ENCODE data around the gene M1AP. TPM values are rescaled to one million over a fixed set of nuclear protein-coding genes. Genes with fewer than 3 reads are reported as not detected.

M1AP gene
- total and polyA plus RNA-seq, 7 donors = 0.01 to 0.21 TPM; not detected in 5

- Histone ChIP-seq H3K4me1 (peaks cover 22% of the 10 kb centered on the region), H3K36me3 (ENCODE audit: insufficient read depth in 1 of 2, low read depth in 1 of 2) (peaks cover 0 to 3% of the 10 kb centered on the region in 2 donors), H3K9me3 (no peaks in the 10 kb centered on the region), H3K27ac (no peak overlapping the region), H3K27me3 (ENCODE audit: insufficient read depth in 3 of 3, low read length in 2 of 3) (peaks cover 0 to 78% (median 37%) of the 10 kb centered on the region in 3 donors), H3K4me3 (no peak overlapping the region)
- WGBS, 3 donors = 28 to 34% (median 29%) methylated on average over 11 of the region's 11 CpGs
- intact Hi-C loops (cut with DNase I) = no loop called here
- no peak for TF ChIP-seq CTCF (IDR thresholded peaks at IDR 0.05)
- DNase-seq (no peak), ATAC-seq (no peak)
These were observed 136.8 kb downstream of the M1AP start for GRCh38 chr2:74511104-74511989.

- no peaks in the 10 kb centered on the region for H3K9me3 ChIP-seq
- 79 to 82% (median 80%) methylated on average over 4 of the region's 4 CpGs for WGBS, 3 donors
- peaks cover 0 to 13% of the 10 kb centered on the region in 2 donors for H3K36me3 ChIP-seq (ENCODE audit: insufficient read depth in 1 of 2, low read depth in 1 of 2)
- ATAC-seq = no peak
- no peak overlapping the region for H3K27ac ChIP-seq
- no peak for DNase-seq
- H3K4me3 ChIP-seq = no peak overlapping the region
- intact Hi-C loops (cut with DNase I) = no loop called here
- peaks cover 18% of the 10 kb centered on the region for H3K4me1 ChIP-seq
- peaks cover 0 to 70% (median 29%) of the 10 kb centered on the region in 3 donors for H3K27me3 ChIP-seq (ENCODE audit: insufficient read depth in 3 of 3, low read length in 2 of 3)
- TF ChIP-seq CTCF (IDR thresholded peaks at IDR 0.05) = no peak
These were observed 137.9 kb downstream of the M1AP start for GRCh38 chr2:74510272-74510671.

GRCh38 chr2:74507926-74508520, 140.1 kb downstream of the M1AP start:
- Histone ChIP-seq H3K4me1 (peaks cover 13% of the 10 kb centered on the region), H3K36me3 (ENCODE audit: insufficient read depth in 1 of 2, low read depth in 1 of 2) (peaks cover 0 to 22% of the 10 kb centered on the region in 2 donors), H3K27me3 (ENCODE audit: insufficient read depth in 3 of 3, low read length in 2 of 3) (peaks cover 0 to 68% (median 10%) of the 10 kb centered on the region in 3 donors), H3K27ac (peak overlapping the region; percentile 100), H3K4me3 (peak overlapping the region; percentile 96), H3K9me3 (no peaks in the 10 kb centered on the region)
- DNase-seq (no peak), ATAC-seq (peak in 1 of 4 donors; percentile 14)
- no peak for TF ChIP-seq CTCF (IDR thresholded peaks at IDR 0.05)
- WGBS, 3 donors = 16 to 20% (median 18%) methylated on average over 38 of the region's 38 CpGs
- intact Hi-C loops (cut with DNase I) = loop anchor here (2.0 kb wide), 1 partner anchor 21 kb away; the partner anchor contains the start of genes AUP1 (in 2 of the 2) and HTRA2 (in 2 of the 2)

Other genes with a start within 250 kb of the M1AP start
- under 1 TPM; 0.15 to 0.46 (median 0.39) TPM for gene C2orf81, start 226.7 kb downstream of the M1AP start, total RNA-seq
- under 1 TPM; 0.06 to 0.34 (median 0.23) TPM for gene C2orf81, start 226.7 kb downstream of the M1AP start, polyA plus RNA-seq
- gene WDR54, start 226.6 kb downstream of the M1AP start, total RNA-seq = 1 to 10 TPM; 1.1 to 1.6 (median 1.4) TPM
- gene WDR54, start 226.6 kb downstream of the M1AP start, polyA plus RNA-seq = 1 to 10 TPM in 2 of 3 donors, under 1 TPM in 1; 0.52 to 2.4 (median 2.4) TPM
- 10 to 100 TPM in 2 of 4 donors, 1 to 10 TPM in 2; 6.0 to 18.8 (median 9.0) TPM for gene RTKN, start 206.4 kb downstream of the M1AP start, total RNA-seq
- 10 to 100 TPM in 1 of 3 donors, 1 to 10 TPM in 2; 3.1 to 12.1 (median 6.6) TPM for gene RTKN, start 206.4 kb downstream of the M1AP start, polyA plus RNA-seq
- 10 to 100 TPM; 23.6 to 39.0 (median 28.6) TPM for gene INO80B, start 193.2 kb downstream of the M1AP start, total RNA-seq
- gene INO80B, start 193.2 kb downstream of the M1AP start, polyA plus RNA-seq = 10 to 100 TPM; 29.1 to 61.1 (median 41.7) TPM
- gene WBP1, start 189.9 kb downstream of the M1AP start, total RNA-seq = 10 to 100 TPM; 21.6 to 41.3 (median 23.4) TPM
- gene WBP1, start 189.9 kb downstream of the M1AP start, polyA plus RNA-seq = 10 to 100 TPM; 19.4 to 26.2 (median 24.7) TPM
- gene MOGS, start 182.9 kb downstream of the M1AP start, total RNA-seq = 10 to 100 TPM; 17.1 to 26.4 (median 24.2) TPM
- 10 to 100 TPM; 19.8 to 38.8 (median 25.2) TPM for gene MOGS, start 182.9 kb downstream of the M1AP start, polyA plus RNA-seq
- gene MRPL53, start 175.7 kb downstream of the M1AP start, total RNA-seq = 100 to 1,000 TPM; 118 to 157 (median 138) TPM
- 10 to 100 TPM; 63.7 to 90.0 (median 63.9) TPM for gene MRPL53, start 175.7 kb downstream of the M1AP start, polyA plus RNA-seq
- 1 to 10 TPM; 2.7 to 8.3 (median 4.5) TPM for gene CCDC142, start 165.3 kb downstream of the M1AP start, total RNA-seq
- 1 to 10 TPM; 1.4 to 8.7 (median 2.5) TPM for gene CCDC142, start 165.3 kb downstream of the M1AP start, polyA plus RNA-seq
- 10 to 100 TPM in 1 of 4 donors, 1 to 10 TPM in 3; 5.4 to 10.1 (median 8.4) TPM for gene TTC31, start 165.2 kb downstream of the M1AP start, total RNA-seq
- 10 to 100 TPM in 1 of 3 donors, 1 to 10 TPM in 2; 7.9 to 13.2 (median 9.4) TPM for gene TTC31, start 165.2 kb downstream of the M1AP start, polyA plus RNA-seq
- gene LBX2, start 148.7 kb downstream of the M1AP start, total RNA-seq = under 1 TPM in 2 of 4 donors, not detected in 2; 0.15 to 0.36 TPM
- gene LBX2, start 148.7 kb downstream of the M1AP start, polyA plus RNA-seq = under 1 TPM; 0.14 to 0.68 (median 0.26) TPM
- gene PCGF1, start 140.6 kb downstream of the M1AP start, total RNA-seq = 10 to 100 TPM; 14.3 to 32.0 (median 21.5) TPM
- 10 to 100 TPM; 25.6 to 60.3 (median 44.9) TPM for gene PCGF1, start 140.6 kb downstream of the M1AP start, polyA plus RNA-seq
- gene TLX2, start 133.9 kb downstream of the M1AP start, total RNA-seq = not detected
- not detected for gene TLX2, start 133.9 kb downstream of the M1AP start, polyA plus RNA-seq
- gene DQX1, start 122.1 kb downstream of the M1AP start, total RNA-seq = not detected
- gene DQX1, start 122.1 kb downstream of the M1AP start, polyA plus RNA-seq = under 1 TPM; 0.19 to 0.27 (median 0.27) TPM
- gene AUP1, start 118.6 kb downstream of the M1AP start, total RNA-seq = 10 to 100 TPM; 56.0 to 94.7 (median 84.6) TPM
- 100 to 1,000 TPM; 123 to 205 (median 169) TPM for gene AUP1, start 118.6 kb downstream of the M1AP start, polyA plus RNA-seq
- gene HTRA2, start 118.4 kb downstream of the M1AP start, total RNA-seq = 10 to 100 TPM; 23.0 to 30.9 (median 27.2) TPM
- gene HTRA2, start 118.4 kb downstream of the M1AP start, polyA plus RNA-seq = 10 to 100 TPM; 24.2 to 54.4 (median 41.8) TPM
- gene LOXL3, start 94.4 kb downstream of the M1AP start, total RNA-seq = 1 to 10 TPM in 3 of 4 donors, under 1 TPM in 1; 0.99 to 2.3 (median 1.6) TPM
- gene LOXL3, start 94.4 kb downstream of the M1AP start, polyA plus RNA-seq = under 1 TPM; 0.62 to 0.64 (median 0.64) TPM
- gene DOK1, start 93.6 kb downstream of the M1AP start, total RNA-seq = 1 to 10 TPM; 1.2 to 3.8 (median 2.0) TPM
- gene DOK1, start 93.6 kb downstream of the M1AP start, polyA plus RNA-seq = 1 to 10 TPM; 1.0 to 2.0 (median 1.1) TPM
- 1 to 10 TPM; 2.0 to 5.7 (median 2.5) TPM for gene SEMA4F, start 5.9 kb upstream of the M1AP start, total RNA-seq
- 1 to 10 TPM in 1 of 3 donors, under 1 TPM in 2; 0.59 to 1.5 (median 0.72) TPM for gene SEMA4F, start 5.9 kb upstream of the M1AP start, polyA plus RNA-seq
- gene HK2, start 185.8 kb upstream of the M1AP start, total RNA-seq = 100 to 1,000 TPM in 1 of 4 donors, 10 to 100 TPM in 3; 47.9 to 150 (median 90.9) TPM
- 100 to 1,000 TPM in 1 of 3 donors, 10 to 100 TPM in 2; 14.3 to 229 (median 61.0) TPM for gene HK2, start 185.8 kb upstream of the M1AP start, polyA plus RNA-seq

All from psoas muscle (tissue), 8 donors.